IMR-90 (cell line): ENCODE data around the gene RORB. TPM values are rescaled to one million over a fixed set of nuclear protein-coding genes. Genes with fewer than 3 reads are reported as not detected.

Experiments used
- ATAC-seq: fragments of 200-7000 bp; cut with Tn5 transposase; 2 replicates; pipeline ENCODE4 v1.9.1; 2020; ENCODE audit warnings: low read depth, mild to moderate bottlenecking, moderate library complexity
- BruUV-seq: library from RNA; stranded (reverse); fragments of 400-500 nt; replicated peaks from 2 replicates; lab custom pipeline; 2021; lab: Mats Ljungman, UMichigan
- CTCF ChIA-PET: fragments of 300-600 bp; formaldehyde crosslinking; extraction: SDS; loops from one replicate; lab custom pipeline; 2021; ENCODE audit warnings: antibody characterized with exemption; lab: Yijun Ruan, JAX
- POLR2A ChIA-PET: fragments of 300-600 bp; sonication (Branson Sonifier 250); formaldehyde crosslinking; loops from one replicate; lab custom pipeline; 2022; ENCODE audit warnings: antibody characterized with exemption; ENCODE audit not compliant: unreplicated experiment; lab: Charles Lee
- DNase-seq: peaks from one replicate; pipeline ENCODE4 v3.0.0; 2013
- H2AFZ ChIP-seq: replicated peaks from 2 replicates; pipeline ENCODE3; 2013; ENCODE audit warnings: low read length, mild to moderate bottlenecking; ENCODE audit not compliant: poor library complexity
- H2AK5ac ChIP-seq: 2 replicates; pipeline ENCODE4 v1.6.1; 2013; ENCODE audit warnings: low read depth, low read length, inconsistent platforms
- H2AK9ac ChIP-seq: replicated peaks from 2 replicates; pipeline ENCODE3; 2013; ENCODE audit warnings: mild to moderate bottlenecking, low read depth, low read length, moderate library complexity; ENCODE audit not compliant: poor library complexity
- H2BK120ac ChIP-seq: 2 replicates; pipeline ENCODE4 v1.6.1; 2013; ENCODE audit warnings: low read depth, low read length, inconsistent platforms
- H2BK15ac ChIP-seq: 3 replicates; pipeline ENCODE4 v1.6.1; 2013; ENCODE audit warnings: low read depth, low read length, inconsistent platforms
- H2BK20ac ChIP-seq: 2 replicates; pipeline ENCODE4 v1.6.1; 2013; ENCODE audit warnings: low read depth, mild to moderate bottlenecking, inconsistent platforms, low read length, moderate library complexity
- H2BK5ac ChIP-seq: 2 replicates; pipeline ENCODE4 v1.6.1; 2013; ENCODE audit warnings: mild to moderate bottlenecking, low read depth, low read length, inconsistent platforms; ENCODE audit not compliant: poor library complexity, severe bottlenecking
- H3K14ac ChIP-seq: replicated peaks from 2 replicates; pipeline ENCODE4 v1.6.1; 2013; ENCODE audit warnings: low read depth, low read length, inconsistent platforms
- H3K18ac ChIP-seq: 2 replicates; pipeline ENCODE4 v1.6.1; 2013; ENCODE audit warnings: low read depth, low read length, control low read depth
- H3K23ac ChIP-seq: 2 replicates; pipeline ENCODE4 v1.6.1; 2013; ENCODE audit warnings: low read depth, low read length, inconsistent platforms
- H3K27ac ChIP-seq: 2 replicates; pipeline ENCODE4 v1.5.1; 2013; ENCODE audit warnings: mild to moderate bottlenecking, control low read depth, low read length; ENCODE audit not compliant: insufficient read depth
- H3K27me3 ChIP-seq: 2 replicates; pipeline ENCODE4 v1.6.1; 2013; ENCODE audit warnings: low read length; ENCODE audit not compliant: control insufficient read depth, insufficient read depth
- H3K36me3 ChIP-seq: 2 replicates; pipeline ENCODE4 v1.6.1; 2013; ENCODE audit warnings: low read length, mixed read lengths; ENCODE audit not compliant: control insufficient read depth, insufficient read depth
- H3K4ac ChIP-seq: 2 replicates; pipeline ENCODE4 v1.6.1; 2013; ENCODE audit warnings: low read depth, low read length, inconsistent platforms
- H3K4me1 ChIP-seq: 2 replicates; pipeline ENCODE4 v1.6.1; 2013; ENCODE audit warnings: low read length, mixed read lengths; ENCODE audit not compliant: control insufficient read depth, insufficient read depth
- H3K4me2 ChIP-seq: 2 replicates; pipeline ENCODE4 v1.6.1; 2013; ENCODE audit warnings: low read depth, mild to moderate bottlenecking, control low read depth, low read length, moderate library complexity
- H3K4me3 ChIP-seq: 2 replicates; pipeline ENCODE4 v1.5.1; 2013; ENCODE audit warnings: low read depth, mild to moderate bottlenecking, control low read depth, low read length, moderate library complexity; ENCODE audit not compliant: insufficient read depth
- H3K56ac ChIP-seq: 2 replicates; pipeline ENCODE4 v1.6.1; 2013; ENCODE audit warnings: low read length, inconsistent platforms; ENCODE audit not compliant: insufficient read depth; ENCODE audit errors: extremely low read depth
- H3K79me1 ChIP-seq, 2 experiments: 2 replicates each; pipeline ENCODE4 v1.6.1; 2013; ENCODE audit warnings: low read length in 2 of 2, inconsistent platforms in 1 of 2, low read depth in 1 of 2
- H3K9ac ChIP-seq: 2 replicates; pipeline ENCODE4 v1.6.1; 2013; ENCODE audit warnings: low read depth, low read length, control low read depth
- H3K9me1 ChIP-seq: 2 replicates; pipeline ENCODE4 v1.6.1; 2013; ENCODE audit warnings: low read length, inconsistent platforms; ENCODE audit not compliant: insufficient read depth
- H3K9me3 ChIP-seq: 2 replicates; pipeline ENCODE4 v1.6.1; 2013; ENCODE audit warnings: low read length; ENCODE audit not compliant: control insufficient read depth, insufficient read depth
- H4K20me1 ChIP-seq: 2 replicates; pipeline ENCODE4 v1.6.1; 2013; ENCODE audit warnings: low read length, inconsistent platforms; ENCODE audit not compliant: insufficient read depth
- H4K5ac ChIP-seq: 2 replicates; pipeline ENCODE4 v1.6.1; 2013; ENCODE audit warnings: mild to moderate bottlenecking, low read depth, low read length, control low read depth
- H4K8ac ChIP-seq, 2 experiments: 2 replicates each; pipeline ENCODE4 v1.6.1; 2013; ENCODE audit warnings: low read depth in 2 of 2, low read length in 2 of 2, control low read depth in 1 of 2, inconsistent platforms in 1 of 2
- H4K91ac ChIP-seq: 2 replicates; pipeline ENCODE4 v1.6.1; 2013; ENCODE audit warnings: low read depth, low read length, inconsistent platforms; ENCODE audit not compliant: insufficient read depth
- BHLHE40 ChIP-seq: fragments of 150-350 bp; IDR thresholded peaks from 2 replicates; pipeline ENCODE4 v1.6.1; 2016; ENCODE audit warnings: mild to moderate bottlenecking, low read depth, low read length
- CEBPB ChIP-seq: IDR thresholded peaks from 2 replicates; pipeline ENCODE4 v1.6.1; 2012; ENCODE audit warnings: low read depth, low read length, improper control_type of control experiment
- CHD1 ChIP-seq: IDR thresholded peaks from 2 replicates; pipeline ENCODE4 v1.6.1; 2012; ENCODE audit warnings: low read depth, low read length, improper control_type of control experiment
- FOS ChIP-seq: fragments of 150-350 bp; IDR thresholded peaks from 2 replicates; pipeline ENCODE4 v1.6.1; 2016; ENCODE audit warnings: low read depth, low read length
- MAFK ChIP-seq: IDR thresholded peaks from 2 replicates; pipeline ENCODE4 v1.6.1; 2012; ENCODE audit warnings: low read depth, low read length, improper control_type of control experiment
- MAZ ChIP-seq: IDR thresholded peaks from 2 replicates; pipeline ENCODE4 v1.6.1; 2012; ENCODE audit warnings: low read depth, mild to moderate bottlenecking, low read length, improper control_type of control experiment, moderate library complexity, borderline replicate concordance
- MXI1 ChIP-seq: IDR thresholded peaks from 2 replicates; pipeline ENCODE4 v1.6.1; 2012; ENCODE audit warnings: low read depth, mild to moderate bottlenecking, low read length, moderate library complexity, borderline replicate concordance
- NFE2L2 ChIP-seq: fragments of 150-350 bp; IDR thresholded peaks from 2 replicates; pipeline ENCODE4 v1.6.1; 2016; ENCODE audit warnings: low read depth, mild to moderate bottlenecking, low read length
- POLR2A ChIP-seq: IDR thresholded peaks from 2 replicates; pipeline ENCODE4 v1.6.1; 2012; ENCODE audit warnings: mild to moderate bottlenecking, low read depth, low read length
- RAD21 ChIP-seq: IDR thresholded peaks from 2 replicates; pipeline ENCODE4 v1.6.1; 2012; ENCODE audit warnings: low read length, improper control_type of control experiment
- RCOR1 ChIP-seq: IDR thresholded peaks from 2 replicates; pipeline ENCODE4 v1.6.1; 2012; ENCODE audit warnings: mild to moderate bottlenecking, low read length, improper control_type of control experiment; ENCODE audit not compliant: insufficient replicate concordance
- RFX5 ChIP-seq: IDR thresholded peaks from 2 replicates; pipeline ENCODE4 v1.8.0; 2012; ENCODE audit warnings: low read depth, mild to moderate bottlenecking, low read length, moderate library complexity
- SMC3 ChIP-seq: fragments of 150-350 bp; IDR thresholded peaks from 2 replicates; pipeline ENCODE4 v1.6.1; 2016; ENCODE audit warnings: low read depth, mild to moderate bottlenecking, antibody characterized with exemption, low read length, moderate library complexity
- WGBS, 2 experiments: methylation state at CpG; one replicate each; pipeline versions ENCODE4 v1.1.5 to v1.1.7; 2013; ENCODE audit warnings: missing lambda C conversion rate in 2 of 2; ENCODE audit not compliant: insufficient read length in 1 of 2; ENCODE audit errors: extremely low coverage in 2 of 2; 5-methylcytosine and 5-hydroxymethylcytosine counted together
- dilution Hi-C: fragments of 300-500 bp; cut with HindIII; formaldehyde crosslinking; loops from one replicate; pipeline ENCODE4 v1.14.3; 2018; ENCODE audit warnings: low sequenced_read_pairs; ENCODE audit not compliant: unreplicated experiment
- in situ Hi-C: fragments of 300-500 bp; cut with MboI; formaldehyde crosslinking; loops from 3 replicates; pipeline ENCODE4 v1.14.3; 2019; ENCODE audit warnings: low sequenced_read_pairs, inconsistent platforms, mixed read lengths
- intact Hi-C: fragments of 100-400 bp; cut with micrococcal nuclease; formaldehyde crosslinking; loops from 2 replicates; pipeline ENCODE4 v1.10.0; 2022
- polyA plus RNA-seq, 3 experiments: library from polyadenylated mRNA; depleted of rRNA; stranded (reverse); fragments of >200 nt; gene quantifications; 2 replicates each; pipeline ENCODE4 v1.2.3, GENCODE V29; 2012; ENCODE audit warnings: low replicate concordance in 1 of 3
- total RNA-seq: library from RNA; depleted of rRNA; stranded (reverse); fragments of >200 nt; gene quantifications from 2 replicates; pipeline ENCODE4 v1.2.3, GENCODE V29; 2012
- TF ChIP-seq, protein P1 (sequence below): fragments of 150-350 bp; IDR thresholded peaks from 2 replicates; pipeline ENCODE4 v1.6.1; 2017; ENCODE audit warnings: mild to moderate bottlenecking, antibody characterized with exemption, low read length, low read depth
- TF ChIP-seq, protein P2 (sequence below): fragments of 150-350 bp; IDR thresholded peaks from 2 replicates; pipeline ENCODE4 v1.6.1; 2016; ENCODE audit warnings: low read depth, mild to moderate bottlenecking, low read length, moderate library complexity, borderline replicate concordance
- TF ChIP-seq, protein P3 (sequence below): conservative IDR thresholded peaks from 2 replicates; pipeline ENCODE4 v1.5.1; 2012; ENCODE audit warnings: mild to moderate bottlenecking, low read depth, low read length, improper control_type of control experiment

The RORB gene
- total and polyA plus RNA-seq, 2 of the 4 experiments (the other 2 are of a cell fraction): not detected

DNA sequence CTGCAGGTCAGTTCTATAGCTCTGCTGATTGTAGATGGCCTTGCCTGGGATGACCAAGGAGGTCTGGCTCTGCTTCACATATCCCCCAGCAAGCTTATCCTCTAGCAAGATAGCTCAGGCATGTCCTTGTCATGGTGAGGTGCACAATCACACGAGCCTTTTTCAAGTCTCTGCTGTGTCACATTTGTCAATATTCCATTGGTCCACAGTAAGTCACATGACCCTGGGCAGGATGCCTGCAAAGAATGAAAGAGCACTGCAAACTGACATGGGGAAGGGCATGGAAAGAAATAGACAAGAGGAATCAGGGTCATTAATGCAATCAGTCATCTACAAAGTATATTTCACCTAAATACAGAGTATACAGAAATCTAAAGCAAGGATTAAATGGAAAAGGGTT, 142.0 kb downstream of the RORB start:
- CTCF ChIA-PET: interaction anchor here (1.1 kb wide), 1 partner anchor 11 kb away, joined by 7 read pairs; no protein-coding TSS in a partner anchor
- DNase-seq (no peak), ATAC-seq (no peak)
- POLR2A ChIA-PET: no interaction called here
- Histone ChIP-seq H3K14ac (no peak overlapping the region), H2BK5ac (no peak overlapping the region), H3K36me3 (no peaks in the 10 kb centered on the region), H4K20me1 (no peaks in the 10 kb centered on the region), H3K4ac (no peak overlapping the region), H2BK120ac (no peak overlapping the region), H3K4me1 (no peaks in the 10 kb centered on the region), H3K56ac (no peak overlapping the region), H3K9me3 (no peaks in the 10 kb centered on the region), H3K27me3 (no peaks in the 10 kb centered on the region), H3K27ac (no peak overlapping the region), H2BK20ac (no peak overlapping the region), H3K9ac (no peak overlapping the region), H3K79me1 (no peaks in the 10 kb centered on the region), H3K9me1 (no peaks in the 10 kb centered on the region; the same call in 1 of the 2 replicates), H2AK5ac (no peak overlapping the region), H4K8ac (no peak overlapping the region), H3K18ac (no peak overlapping the region), H3K23ac (no peak overlapping the region), H2AFZ (no peak overlapping the region), H4K91ac (no peak overlapping the region), H2AK9ac (no peak overlapping the region), H2BK15ac (no peak overlapping the region), H4K5ac (no peak overlapping the region), H3K4me3 (no peak overlapping the region), H3K4me2 (no peak overlapping the region)
- intact Hi-C loops (no loop called here), dilution Hi-C loops (no loop called here), in situ Hi-C loops (loop anchor here (10.0 kb wide), 1 partner anchor 64 kb away; no protein-coding TSS in a partner anchor)
- no TSS peak for BruUV-seq
- WGBS, 2 experiments: 20% methylated on average over 1 of the region's 1 CpG; no CpG with 5 or more reads in 1 of the 2 experiments
- no peak for TF ChIP-seq BHLHE40
- TF ChIP-seq MAZ: no peak
- no peak for TF ChIP-seq CHD1
- TF ChIP-seq POLR2A: no peak
- no peak for TF ChIP-seq SMC3
- TF ChIP-seq RFX5: no peak
- TF ChIP-seq NFE2L2: no peak
- no peak for TF ChIP-seq RAD21
- no peak for TF ChIP-seq MAFK
- no peak for TF ChIP-seq CEBPB
- TF ChIP-seq MXI1: no peak
- TF ChIP-seq FOS: no peak
- no peak for TF ChIP-seq RCOR1
- TF ChIP-seq, protein P1, sequence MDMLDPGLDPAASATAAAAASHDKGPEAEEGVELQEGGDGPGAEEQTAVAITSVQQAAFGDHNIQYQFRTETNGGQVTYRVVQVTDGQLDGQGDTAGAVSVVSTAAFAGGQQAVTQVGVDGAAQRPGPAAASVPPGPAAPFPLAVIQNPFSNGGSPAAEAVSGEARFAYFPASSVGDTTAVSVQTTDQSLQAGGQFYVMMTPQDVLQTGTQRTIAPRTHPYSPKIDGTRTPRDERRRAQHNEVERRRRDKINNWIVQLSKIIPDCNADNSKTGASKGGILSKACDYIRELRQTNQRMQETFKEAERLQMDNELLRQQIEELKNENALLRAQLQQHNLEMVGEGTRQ: no peak
- TF ChIP-seq, protein P2, sequence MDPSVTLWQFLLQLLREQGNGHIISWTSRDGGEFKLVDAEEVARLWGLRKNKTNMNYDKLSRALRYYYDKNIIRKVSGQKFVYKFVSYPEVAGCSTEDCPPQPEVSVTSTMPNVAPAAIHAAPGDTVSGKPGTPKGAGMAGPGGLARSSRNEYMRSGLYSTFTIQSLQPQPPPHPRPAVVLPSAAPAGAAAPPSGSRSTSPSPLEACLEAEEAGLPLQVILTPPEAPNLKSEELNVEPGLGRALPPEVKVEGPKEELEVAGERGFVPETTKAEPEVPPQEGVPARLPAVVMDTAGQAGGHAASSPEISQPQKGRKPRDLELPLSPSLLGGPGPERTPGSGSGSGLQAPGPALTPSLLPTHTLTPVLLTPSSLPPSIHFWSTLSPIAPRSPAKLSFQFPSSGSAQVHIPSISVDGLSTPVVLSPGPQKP: no peak
- TF ChIP-seq, protein P3, sequence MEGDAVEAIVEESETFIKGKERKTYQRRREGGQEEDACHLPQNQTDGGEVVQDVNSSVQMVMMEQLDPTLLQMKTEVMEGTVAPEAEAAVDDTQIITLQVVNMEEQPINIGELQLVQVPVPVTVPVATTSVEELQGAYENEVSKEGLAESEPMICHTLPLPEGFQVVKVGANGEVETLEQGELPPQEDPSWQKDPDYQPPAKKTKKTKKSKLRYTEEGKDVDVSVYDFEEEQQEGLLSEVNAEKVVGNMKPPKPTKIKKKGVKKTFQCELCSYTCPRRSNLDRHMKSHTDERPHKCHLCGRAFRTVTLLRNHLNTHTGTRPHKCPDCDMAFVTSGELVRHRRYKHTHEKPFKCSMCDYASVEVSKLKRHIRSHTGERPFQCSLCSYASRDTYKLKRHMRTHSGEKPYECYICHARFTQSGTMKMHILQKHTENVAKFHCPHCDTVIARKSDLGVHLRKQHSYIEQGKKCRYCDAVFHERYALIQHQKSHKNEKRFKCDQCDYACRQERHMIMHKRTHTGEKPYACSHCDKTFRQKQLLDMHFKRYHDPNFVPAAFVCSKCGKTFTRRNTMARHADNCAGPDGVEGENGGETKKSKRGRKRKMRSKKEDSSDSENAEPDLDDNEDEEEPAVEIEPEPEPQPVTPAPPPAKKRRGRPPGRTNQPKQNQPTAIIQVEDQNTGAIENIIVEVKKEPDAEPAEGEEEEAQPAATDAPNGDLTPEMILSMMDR: no peak
